ENCODE results near the gene HSD17B1.
"Not testable (repeated sequence)": the region's sequence is repeated elsewhere in the genome, so short reads cannot be mapped to it uniquely, and the experiment has no call there.

HSD17B1 gene

DNA sequence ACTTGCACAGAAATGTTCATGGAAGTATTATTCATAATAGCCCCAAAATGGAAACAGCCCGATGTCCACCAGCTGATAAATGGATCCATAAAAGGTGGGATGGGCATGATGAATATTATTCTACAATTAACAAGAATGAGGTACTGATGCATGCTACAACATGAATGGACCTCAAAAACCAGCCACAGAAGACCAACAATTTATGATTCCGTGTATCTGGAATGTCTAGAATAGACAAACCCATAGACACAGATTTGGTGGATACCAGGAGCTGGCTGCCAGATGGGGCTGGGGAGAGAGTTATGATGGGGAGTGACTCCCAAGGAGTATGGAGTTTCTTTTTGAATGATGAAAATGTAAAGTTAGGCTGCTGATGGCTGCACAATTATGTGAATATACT is 27.5 kb upstream of the HSD17B1 start:
- no peak for DNase-seq (ENCODE audit: low read depth)

- no peak for DNase-seq (ENCODE audit: low read depth)
These were observed 26.7 kb upstream of the HSD17B1 start for GRCh38 chr17:42526031-42526444.

DNA sequence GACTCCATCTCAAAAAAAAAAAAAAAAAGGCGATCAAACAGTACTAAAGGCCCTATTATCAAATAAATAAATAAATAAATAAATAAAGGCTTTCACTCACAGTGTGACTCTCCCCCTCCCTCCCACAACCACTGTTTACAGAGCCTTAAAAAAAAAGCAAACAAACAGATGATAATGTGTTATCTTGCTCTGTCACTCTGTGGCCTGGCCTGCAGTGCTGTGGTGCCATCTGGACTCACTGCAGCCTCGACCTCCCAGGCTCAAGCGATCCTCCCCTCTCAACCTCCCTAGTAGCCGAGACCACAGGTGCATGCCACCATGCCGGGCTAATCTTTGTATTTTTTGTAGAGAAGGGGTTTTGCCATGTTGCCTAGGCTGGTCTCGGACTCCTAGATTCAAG is 24.8 kb upstream of the HSD17B1 start:
- no peak for DNase-seq (ENCODE audit: low read depth)

- no peak for DNase-seq (ENCODE audit: low read depth)
These were observed 23.7 kb upstream of the HSD17B1 start for GRCh38 chr17:42529061-42529460.

- no peak for DNase-seq (ENCODE audit: low read depth)
These were observed 21.7 kb upstream of the HSD17B1 start for GRCh38 chr17:42530952-42531454.

GRCh38 chr17:42531455-42532354 is 21.0 kb upstream of the HSD17B1 start:
- no peak for DNase-seq (ENCODE audit: low read depth)

DNA sequence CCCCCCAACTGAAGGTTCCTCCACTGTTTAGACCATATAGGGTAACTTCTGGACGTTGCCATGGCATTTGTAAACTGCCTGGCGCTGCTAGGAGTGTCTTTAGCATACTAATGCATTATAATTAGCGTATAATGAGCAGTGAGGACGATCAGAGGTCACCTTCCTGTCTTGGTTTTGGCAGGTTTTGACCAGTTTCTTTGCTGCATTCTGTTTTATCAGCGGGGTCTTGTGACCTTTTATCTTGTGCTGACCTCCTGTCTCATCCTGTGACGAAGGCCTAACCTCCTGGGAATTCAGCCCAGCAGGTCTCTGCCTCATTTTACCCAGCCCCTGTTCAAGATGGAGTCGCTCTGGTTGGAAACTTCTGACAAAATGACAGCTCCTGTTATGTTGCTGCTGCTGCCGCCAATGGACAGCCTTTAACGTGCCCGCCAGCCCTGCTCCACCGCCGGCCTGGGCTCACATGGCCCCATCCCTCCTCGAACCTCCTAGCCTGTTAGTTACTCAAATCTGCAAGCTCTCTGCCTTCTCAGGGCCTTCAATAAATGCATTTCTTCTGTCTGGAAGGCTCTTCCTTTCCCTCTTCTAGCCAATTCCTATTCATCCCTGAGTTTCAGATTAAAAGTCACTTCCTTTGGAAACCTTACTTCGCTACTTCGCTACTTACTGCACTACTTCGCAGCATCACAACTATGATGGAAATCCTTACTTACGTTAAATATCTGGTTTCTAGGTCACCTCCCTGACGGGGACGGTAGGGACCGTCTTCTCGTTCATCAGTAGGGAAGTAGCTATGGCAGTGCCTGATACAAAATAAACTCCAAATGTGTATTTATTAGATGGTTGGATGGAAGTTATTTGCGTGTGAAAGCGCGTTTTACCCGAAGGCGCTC is 17.3 kb upstream of the HSD17B1 start:
- DNase-seq (ENCODE audit: low read depth): no peak

DNA sequence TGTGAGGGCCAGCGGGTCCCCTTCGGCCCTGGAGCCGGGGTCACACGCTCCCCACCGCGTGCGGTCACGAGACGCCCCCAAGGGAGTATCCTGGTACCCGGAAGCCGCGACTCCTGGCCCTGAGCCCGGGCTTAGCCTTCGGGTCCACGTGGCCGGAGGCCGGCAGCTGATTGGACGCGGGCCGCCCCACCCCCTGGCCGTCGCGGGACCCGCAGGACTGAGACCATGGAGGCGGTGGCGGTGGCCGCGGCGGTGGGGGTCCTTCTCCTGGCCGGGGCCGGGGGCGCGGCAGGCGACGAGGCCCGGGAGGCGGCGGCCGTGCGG is 16.7 kb upstream of the HSD17B1 start, which contains the start of gene NAGLU:
TSS of gene NAGLU (plus strand) at position 194 of the 324 bp plus-strand sequence. CDS start at position 226, 32 bp downstream.
- DNase-seq (ENCODE audit: low read depth): peak; percentile 81

DNA sequence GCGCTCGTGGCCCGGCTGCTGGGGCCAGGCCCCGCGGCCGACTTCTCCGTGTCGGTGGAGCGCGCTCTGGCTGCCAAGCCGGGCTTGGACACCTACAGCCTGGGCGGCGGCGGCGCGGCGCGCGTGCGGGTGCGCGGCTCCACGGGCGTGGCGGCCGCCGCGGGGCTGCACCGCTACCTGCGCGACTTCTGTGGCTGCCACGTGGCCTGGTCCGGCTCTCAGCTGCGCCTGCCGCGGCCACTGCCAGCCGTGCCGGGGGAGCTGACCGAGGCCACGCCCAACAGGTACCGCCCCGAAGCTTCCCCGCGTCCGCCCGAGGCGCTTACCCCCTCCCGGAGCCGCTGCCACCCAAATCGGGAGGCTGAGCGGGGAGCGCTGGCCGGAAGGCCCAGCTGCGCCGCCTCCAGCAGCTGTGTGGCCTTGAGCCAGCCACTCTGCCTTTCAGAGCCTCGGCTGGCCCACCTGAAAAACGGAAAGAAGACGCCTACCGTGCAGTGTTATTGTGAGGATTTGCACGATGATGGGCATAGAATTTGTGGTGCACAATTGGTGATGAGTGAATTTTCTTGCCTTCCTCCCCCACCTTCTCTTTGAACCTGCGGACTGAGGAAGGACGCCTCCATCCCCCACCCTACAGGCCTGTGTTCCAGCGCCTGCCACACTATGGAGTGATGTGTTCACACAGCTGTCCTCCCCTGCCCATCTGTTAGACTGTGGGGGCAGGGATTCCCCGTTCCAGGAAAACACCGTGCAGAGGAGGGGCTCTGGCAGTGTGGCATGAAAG is 16.2 kb upstream of the HSD17B1 start:
- DNase-seq (ENCODE audit: low read depth): peak; percentile 66

DNA sequence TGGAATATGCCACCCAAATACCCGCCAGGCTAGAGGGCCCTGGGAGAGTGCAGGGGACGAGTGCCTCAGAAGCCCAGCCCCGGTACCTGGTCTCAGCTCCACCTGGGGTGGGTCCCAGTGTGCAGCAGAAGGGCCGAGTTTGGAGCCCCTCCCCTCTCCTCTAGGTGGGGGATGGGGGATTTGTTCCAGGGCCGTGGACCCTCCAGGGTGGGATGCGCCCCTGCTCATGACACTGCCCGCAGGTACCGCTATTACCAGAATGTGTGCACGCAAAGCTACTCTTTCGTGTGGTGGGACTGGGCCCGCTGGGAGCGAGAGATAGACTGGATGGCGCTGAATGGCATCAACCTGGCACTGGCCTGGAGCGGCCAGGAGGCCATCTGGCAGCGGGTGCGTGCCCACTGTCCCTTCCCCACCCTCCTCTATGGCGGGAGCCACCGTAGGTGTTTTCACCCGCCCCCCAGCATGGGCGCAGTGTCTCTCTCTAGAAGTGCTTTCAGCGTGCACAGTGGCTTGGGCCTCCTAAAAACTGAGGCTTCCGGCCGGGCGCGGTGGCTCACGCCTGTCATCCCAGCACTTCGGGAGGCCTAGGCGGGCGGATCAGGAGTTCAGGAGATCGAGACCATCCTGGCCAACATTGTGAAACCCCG is 15.4 kb upstream of the HSD17B1 start:
- DNase-seq (ENCODE audit: low read depth): no peak

DNA sequence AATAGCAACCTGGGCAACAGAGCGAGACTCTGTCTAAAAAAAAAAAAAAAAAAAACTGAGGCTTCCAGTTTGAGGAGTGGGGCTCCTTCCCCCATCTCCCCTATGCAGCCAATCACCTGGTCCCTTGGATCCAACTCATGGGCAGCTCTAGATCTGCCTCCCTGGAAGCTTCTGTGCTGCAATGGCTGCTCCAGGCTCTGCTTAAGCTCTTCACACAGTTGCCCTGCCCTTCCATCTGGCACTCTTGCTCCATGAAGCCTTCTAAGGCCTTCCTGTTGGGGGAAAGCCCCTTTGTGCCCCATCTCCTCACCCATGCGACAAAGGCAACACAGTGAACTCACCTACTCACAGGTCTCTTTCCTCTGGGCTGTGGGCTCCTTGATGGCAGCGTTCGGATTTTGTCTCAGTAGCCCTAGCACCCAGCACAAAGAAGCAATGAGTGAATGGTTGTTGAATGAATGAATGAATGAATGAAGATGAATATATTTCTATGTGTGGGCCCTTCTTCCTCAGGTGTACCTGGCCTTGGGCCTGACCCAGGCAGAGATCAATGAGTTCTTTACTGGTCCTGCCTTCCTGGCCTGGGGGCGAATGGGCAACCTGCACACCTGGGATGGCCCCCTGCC is 14.8 kb upstream of the HSD17B1 start:
- DNase-seq (ENCODE audit: low read depth): no peak

DNA sequence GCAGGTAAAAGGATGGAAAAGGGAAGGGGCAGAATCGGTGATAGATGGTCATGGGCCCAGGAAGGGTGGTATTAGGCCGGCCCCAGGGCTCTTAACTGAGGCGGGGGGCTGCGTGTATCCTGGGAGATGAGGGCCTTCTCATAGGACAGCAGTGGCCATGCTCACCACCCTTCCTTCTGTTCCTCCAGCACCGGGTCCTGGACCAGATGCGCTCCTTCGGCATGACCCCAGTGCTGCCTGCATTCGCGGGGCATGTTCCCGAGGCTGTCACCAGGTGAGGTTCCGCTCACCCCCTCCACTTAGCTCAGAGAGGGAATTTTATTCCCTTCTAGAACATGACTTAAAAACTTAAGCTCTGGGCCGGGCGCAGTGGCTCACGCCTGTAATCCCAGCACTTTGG is 14.2 kb upstream of the HSD17B1 start:
- no peak for DNase-seq (ENCODE audit: low read depth)

GRCh38 chr17:42540558-42540957 is 12.2 kb upstream of the HSD17B1 start:
- DNase-seq (ENCODE audit: low read depth): not testable (repeated sequence)

DNA sequence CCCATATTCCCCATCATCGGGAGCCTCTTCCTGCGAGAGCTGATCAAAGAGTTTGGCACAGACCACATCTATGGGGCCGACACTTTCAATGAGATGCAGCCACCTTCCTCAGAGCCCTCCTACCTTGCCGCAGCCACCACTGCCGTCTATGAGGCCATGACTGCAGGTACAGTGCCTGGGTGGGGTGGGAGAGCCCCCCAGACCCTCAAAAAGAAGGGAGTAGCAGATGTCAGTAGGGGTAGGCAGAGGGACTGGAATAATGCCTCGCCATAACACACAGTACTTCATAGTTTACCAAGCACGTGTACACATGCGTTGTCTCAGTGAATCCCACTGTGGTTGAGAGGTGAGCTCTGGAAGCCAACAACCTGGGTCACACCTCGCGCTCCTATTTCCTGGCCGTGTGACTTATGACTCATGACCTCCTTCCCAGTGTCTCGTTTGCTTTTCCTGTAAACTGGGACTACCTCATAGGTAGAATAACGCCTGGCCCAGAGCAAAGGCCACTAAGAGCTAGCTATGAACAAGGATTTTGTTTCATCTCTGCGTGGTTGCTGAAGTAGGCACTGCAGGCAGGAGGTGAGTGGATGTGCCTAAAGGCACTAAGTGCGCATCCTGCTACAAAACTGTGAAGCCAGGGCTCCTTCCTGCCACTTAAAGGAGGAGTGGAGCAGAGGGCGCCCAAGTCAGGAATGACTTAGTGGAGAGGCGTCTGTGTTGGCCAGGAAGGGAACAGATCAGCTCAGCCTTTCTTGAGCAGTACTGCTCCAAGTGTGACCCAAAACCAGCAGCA is 11.5 kb upstream of the HSD17B1 start:
- no peak for DNase-seq (ENCODE audit: low read depth)

- no peak for DNase-seq (ENCODE audit: low read depth)
These were observed 9.3 kb upstream of the HSD17B1 start for GRCh38 chr17:42543190-42544079.

- no peak for DNase-seq (ENCODE audit: low read depth)
These were observed 7.8 kb upstream of the HSD17B1 start for GRCh38 chr17:42544874-42545283.

GRCh38 chr17:42545755-42546505 is 6.8 kb upstream of the HSD17B1 start:
- not testable (repeated sequence) for DNase-seq (ENCODE audit: low read depth)

DNA sequence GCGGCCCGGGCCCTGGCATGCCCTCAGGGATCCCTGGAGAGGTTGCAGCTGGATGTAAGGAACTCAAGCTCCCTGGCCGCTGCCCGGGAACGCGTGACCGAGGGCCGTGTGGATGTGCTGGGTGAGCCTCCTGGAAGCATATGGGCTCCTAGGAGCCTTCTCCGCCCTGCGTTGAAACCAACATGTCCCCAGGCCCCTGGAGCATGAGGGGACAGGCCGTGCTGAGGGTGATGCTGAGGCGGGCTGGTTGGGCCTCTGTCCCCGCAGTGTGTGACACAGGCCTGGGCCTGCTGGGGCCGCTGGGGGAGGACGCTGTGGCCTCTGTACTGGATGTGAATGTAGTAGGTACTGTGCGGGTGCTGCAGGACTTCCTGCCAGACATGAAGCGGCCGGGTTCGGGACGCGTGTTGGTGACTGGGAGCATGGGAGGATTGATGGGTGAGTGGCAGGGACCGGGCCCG is 5.7 kb upstream of the HSD17B1 start:
- DNase-seq (ENCODE audit: low read depth): no peak

Measured in activated T-cell treated with anti-CD3 and anti-CD28 coated beads for 24 hours (primary cell).